Suppressor macrophage treated with lipopolysaccharide for 1 hour (primary cell): ENCODE data around the gene EFEMP1.

Experiments used
- DNase-seq, 3 donors: peaks; one replicate each; pipeline ENCODE4 v3.0.0-alpha.2; 2020 to 2022

EFEMP1 gene

GRCh38 chr2:55923091-55923981, at the start of gene EFEMP1:
TSS of gene EFEMP1 (minus strand) at chr2:55923782. CDS start at chr2:55922440, 1,342 bp downstream.
- no peak for DNase-seq

- DNase-seq = no peak
These were observed 46.9 kb upstream of the EFEMP1 start for GRCh38 chr2:55970500-55970899.

- DNase-seq = no peak
These were observed 45.4 kb upstream of the EFEMP1 start for GRCh38 chr2:55968941-55969340.

GRCh38 chr2:55966401-55967118, 43.0 kb upstream of the EFEMP1 start:
- peak in 1 of 3 donors; percentile 4 for DNase-seq

GRCh38 chr2:55965966-55966365, 42.4 kb upstream of the EFEMP1 start:
- DNase-seq = no peak

- DNase-seq = no peak
These were observed 41.7 kb upstream of the EFEMP1 start for GRCh38 chr2:55965276-55965675.

GRCh38 chr2:55962915-55963314, 39.3 kb upstream of the EFEMP1 start:
- no peak for DNase-seq

GRCh38 chr2:55961318-55961911, 37.8 kb upstream of the EFEMP1 start:
- DNase-seq = peak; percentile 46 to 58 (median 46)

GRCh38 chr2:55958756-55959155, 35.2 kb upstream of the EFEMP1 start:
- DNase-seq = no peak

- no peak for DNase-seq
These were observed 33.6 kb upstream of the EFEMP1 start for GRCh38 chr2:55957142-55957541.

- no peak for DNase-seq
These were observed 30.9 kb upstream of the EFEMP1 start for GRCh38 chr2:55954306-55955035.

- DNase-seq = no peak
These were observed 28.8 kb upstream of the EFEMP1 start for GRCh38 chr2:55952415-55952814.

GRCh38 chr2:55951533-55951932, 28.0 kb upstream of the EFEMP1 start:
- no peak for DNase-seq

GRCh38 chr2:55949613-55950012, 26.0 kb upstream of the EFEMP1 start:
- DNase-seq = no peak

GRCh38 chr2:55949211-55949610, 25.6 kb upstream of the EFEMP1 start:
- DNase-seq = no peak

GRCh38 chr2:55948176-55948923, 24.8 kb upstream of the EFEMP1 start:
- no peak for DNase-seq

- DNase-seq = no peak
These were observed 24.2 kb upstream of the EFEMP1 start for GRCh38 chr2:55947752-55948151.

- DNase-seq = no peak
These were observed 23.2 kb upstream of the EFEMP1 start for GRCh38 chr2:55946793-55947192.

- no peak for DNase-seq
These were observed 19.9 kb upstream of the EFEMP1 start for GRCh38 chr2:55943466-55943865.

GRCh38 chr2:55936351-55936750, 12.8 kb upstream of the EFEMP1 start:
- no peak for DNase-seq

- no peak for DNase-seq
These were observed 10.8 kb upstream of the EFEMP1 start for GRCh38 chr2:55934337-55934736.

- DNase-seq = no peak
These were observed 9.3 kb upstream of the EFEMP1 start for GRCh38 chr2:55932843-55933242.
